ENCODE results near the gene FOXO1. TPM values are rescaled to one million over a fixed set of nuclear protein-coding genes. Genes with fewer than 3 reads are reported as not detected.

The FOXO1 gene
- total RNA-seq, 1 experiment from 2014 or later: 6.8 TPM

DNA sequence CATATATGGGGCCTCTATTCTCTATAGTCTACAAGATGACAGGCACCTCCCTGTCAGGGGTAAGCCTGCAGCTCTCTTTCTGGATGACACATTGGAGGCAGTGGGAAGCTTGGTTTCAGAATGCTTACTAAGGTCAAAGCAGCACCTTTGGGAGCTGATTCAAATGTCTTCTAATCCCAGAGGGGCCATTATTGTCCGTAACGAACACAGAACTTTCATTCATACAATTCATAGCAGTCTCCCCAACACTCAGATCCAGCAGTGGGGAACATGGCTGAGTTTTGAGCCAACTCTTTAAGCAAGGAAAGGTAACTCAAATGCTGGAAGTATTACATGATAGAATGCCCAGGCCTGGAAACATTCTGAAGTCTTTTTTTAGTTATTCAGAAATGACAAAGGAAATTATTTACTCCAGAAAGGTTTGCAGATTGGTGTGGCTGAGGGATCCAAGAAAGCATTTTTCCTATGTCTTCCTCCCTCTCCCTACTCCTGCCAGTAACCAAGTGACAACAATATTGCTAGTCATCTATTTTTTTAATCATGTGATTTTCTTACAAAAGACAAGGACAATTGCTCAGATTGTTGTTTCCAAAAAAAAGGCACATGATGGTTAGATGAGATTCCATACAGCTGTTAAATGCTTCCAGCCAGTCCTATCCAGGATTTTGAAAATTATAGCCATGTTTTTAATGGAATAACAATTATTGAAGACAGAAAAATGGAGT, 118.7 kb downstream of the FOXO1 start:
- DNase-seq (ENCODE audit: low read depth): no peak

DNA sequence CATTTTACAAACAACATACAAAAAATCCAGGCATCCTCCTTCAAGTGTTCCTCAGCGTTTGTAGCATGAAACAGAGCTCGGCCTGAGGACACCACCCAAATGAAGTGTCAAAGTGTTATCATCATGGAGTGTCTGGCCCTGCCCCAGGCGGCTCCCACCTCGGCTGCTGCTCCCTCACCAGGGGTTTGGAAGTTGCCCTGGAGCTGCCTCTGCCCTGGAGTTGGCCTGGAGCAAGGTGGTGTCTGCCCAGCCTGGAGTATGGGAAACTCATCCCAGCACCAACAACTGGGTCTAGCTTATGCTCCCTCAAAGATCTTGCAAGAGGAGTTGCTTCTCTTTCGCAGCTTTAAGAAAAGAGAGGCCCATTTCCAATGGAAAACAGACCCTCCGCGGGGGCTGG, 120.4 kb downstream of the FOXO1 start:
- no peak for DNase-seq (ENCODE audit: low read depth)

DNA sequence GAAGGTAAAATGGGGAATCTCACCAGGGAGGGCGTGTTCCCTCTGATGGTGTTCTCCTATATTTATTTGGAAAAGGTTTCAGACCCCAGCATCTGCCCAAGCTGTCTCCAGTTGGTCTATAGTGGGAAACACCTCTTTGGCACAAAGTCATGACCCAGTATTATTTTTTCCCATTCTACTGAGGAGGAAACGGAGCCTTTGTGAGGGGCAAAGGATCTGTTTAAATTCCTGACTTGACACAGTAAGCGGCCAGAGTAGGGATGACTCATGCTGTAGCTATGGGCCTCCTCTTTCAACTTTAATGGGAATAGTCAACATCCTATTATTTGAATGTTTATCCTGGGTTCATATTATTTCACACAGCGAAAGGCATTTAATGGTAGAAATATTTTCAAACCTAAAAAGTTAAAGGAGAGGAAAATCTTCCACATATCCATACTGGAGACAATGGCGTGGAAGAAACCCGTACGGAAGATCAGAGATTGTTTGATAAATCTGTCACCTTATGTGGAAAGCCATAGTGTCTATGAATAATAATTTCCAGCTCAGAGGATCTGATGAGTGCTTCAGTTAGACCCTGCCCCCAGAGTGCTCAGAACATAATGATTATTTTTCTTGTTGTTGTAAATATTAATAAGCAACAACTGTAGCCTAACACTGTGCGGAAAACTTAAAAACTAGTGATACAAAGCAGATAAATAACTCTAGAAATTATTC, 126.0 kb downstream of the FOXO1 start:
- peak; percentile 86 for DNase-seq (ENCODE audit: low read depth)

DNA sequence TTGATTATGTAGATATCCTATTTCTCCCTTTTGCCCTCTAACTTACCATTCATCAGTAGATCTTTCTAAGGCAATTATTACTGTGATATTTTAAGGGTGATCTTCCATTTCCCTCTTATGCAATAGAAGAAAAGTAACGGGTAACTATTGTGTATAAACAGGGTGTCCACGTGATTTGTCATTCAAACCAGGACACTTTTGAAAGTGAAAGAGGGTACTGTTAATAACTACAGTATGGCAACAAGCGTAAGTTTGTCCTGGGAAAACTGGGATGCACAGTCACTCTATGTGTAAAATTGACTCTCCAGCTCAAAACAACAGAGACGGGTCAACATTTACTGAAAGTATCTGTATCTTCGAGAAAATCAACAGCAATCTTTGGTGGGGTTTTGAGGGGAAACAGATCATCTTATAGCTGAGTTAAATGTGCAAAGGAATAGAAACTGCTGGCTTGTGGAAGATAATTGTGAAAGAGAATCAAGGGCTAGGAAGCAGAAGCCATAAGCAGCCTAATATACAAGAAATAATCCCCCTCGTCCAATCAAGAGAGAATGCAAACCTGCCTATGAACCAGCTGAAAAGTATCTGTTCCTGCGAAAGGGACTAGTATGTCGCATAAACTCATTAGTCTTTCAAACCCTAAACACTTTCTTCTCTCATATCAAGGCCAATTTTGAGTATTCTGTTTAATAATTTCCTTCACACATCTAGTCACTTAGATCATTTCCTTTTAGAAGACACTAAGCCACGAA, 126.7 kb downstream of the FOXO1 start:
- no peak for DNase-seq (ENCODE audit: low read depth)

DNA sequence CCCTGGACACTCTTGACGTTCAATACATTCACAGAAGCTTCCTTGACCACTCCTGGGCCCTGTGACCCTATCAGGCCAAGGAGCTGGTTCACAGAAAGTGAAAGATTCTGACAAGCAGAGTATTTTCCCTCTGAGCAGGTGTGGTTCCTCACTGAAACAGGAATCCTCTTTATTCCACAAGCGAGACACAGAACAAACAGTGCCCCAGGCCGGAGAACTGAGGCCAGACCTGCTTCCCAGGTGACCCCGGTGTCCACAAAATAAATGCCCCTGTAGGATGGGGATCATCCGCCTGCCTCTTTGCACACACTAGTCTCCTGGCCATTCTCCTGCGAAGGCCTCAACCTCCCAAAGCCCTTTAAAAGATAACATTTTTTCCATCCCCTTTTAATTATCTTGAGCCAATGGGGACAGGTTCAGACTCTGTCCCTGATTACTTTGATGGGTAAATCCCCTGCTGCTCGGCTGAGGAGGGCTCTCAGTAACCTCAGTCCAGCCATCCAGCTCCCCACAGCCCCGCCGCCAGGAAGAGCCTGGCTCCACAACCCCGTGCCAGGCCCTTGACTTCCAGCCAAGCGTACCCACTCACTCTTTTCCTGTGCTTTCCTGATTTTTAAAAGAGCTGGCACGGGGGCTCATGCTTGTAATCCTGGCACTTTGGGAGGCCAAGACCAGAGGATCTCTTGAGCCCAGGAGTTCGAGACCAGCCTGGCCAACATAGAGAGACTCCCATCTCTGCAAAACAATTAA, 129.1 kb downstream of the FOXO1 start:
- no peak for DNase-seq (ENCODE audit: low read depth)

DNA sequence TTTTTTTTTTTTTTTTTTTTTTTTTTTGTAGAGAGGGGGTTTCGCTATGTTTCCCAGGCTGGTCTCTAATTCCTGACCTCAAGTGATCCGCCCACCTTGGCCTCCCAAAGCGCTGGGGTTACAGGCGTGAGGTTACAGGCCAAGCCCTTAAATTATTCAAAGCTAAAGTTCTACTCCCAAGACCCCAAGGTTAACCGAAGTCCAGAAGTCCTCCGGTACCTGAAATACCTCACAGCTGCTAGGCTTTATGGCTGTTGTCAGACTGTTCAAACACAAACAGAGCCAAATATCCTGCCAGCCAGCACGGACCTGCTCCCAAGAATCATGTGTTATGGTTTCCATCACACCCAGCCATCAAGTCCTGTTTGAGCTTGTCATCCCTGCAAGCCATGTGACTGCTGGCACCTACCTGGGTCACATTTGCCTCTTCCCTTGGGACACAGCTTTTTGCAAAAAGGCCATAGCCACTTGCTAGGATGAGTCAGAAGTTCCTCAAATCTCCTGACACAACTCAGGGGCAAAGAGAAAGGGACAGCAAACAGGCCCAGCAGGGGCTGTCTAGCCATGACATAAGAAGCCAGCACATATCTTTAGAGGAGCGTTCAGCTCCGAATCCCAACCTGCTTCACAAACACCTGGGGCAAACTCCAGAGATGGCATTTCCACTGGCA, 129.9 kb downstream of the FOXO1 start:
- DNase-seq (ENCODE audit: low read depth): no peak

DNA sequence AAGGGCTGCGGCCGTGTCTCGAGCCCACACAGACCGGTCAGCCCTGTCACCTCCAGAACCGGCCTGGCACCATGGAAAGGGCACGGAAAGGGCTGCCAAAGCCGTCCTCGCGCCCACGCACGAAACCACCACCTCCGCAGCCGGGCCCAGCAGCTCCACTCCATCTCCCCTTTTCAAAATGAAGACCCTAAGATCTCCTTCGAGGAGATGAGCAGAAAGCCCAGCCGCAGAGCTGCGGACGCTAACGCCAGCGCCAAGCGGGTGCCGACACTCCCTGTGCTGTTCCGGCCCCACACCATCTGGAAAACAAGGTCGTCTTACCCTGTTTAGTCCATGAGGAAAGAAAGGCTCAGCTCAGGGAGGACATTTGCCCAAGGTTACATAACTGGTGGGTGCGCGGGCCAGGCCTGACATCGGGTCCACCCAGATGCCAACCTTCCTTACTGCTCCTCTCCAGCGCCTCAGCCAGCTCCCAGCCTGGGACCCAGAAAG, 131.1 kb downstream of the FOXO1 start:
- DNase-seq (ENCODE audit: low read depth): no peak

DNA sequence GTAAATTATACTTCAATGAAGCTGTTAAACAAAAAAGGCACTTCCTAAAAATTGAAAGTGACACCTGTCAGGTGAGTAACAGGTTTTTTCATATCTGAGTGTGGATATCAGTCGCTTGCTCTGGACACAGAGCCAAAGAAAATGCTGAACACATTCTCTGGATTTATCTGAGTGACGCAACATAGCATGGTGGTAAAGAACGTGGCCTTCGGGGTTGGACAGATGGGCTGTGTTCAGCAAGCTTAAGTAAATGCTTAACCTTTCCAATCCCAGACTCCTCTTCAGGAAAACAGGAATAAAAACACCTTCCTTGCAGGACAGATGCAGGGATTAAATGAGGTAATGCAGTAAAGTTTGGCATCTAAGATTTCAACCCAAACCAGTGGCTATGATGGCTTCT, 132.0 kb downstream of the FOXO1 start:
- DNase-seq (ENCODE audit: low read depth): no peak

DNA sequence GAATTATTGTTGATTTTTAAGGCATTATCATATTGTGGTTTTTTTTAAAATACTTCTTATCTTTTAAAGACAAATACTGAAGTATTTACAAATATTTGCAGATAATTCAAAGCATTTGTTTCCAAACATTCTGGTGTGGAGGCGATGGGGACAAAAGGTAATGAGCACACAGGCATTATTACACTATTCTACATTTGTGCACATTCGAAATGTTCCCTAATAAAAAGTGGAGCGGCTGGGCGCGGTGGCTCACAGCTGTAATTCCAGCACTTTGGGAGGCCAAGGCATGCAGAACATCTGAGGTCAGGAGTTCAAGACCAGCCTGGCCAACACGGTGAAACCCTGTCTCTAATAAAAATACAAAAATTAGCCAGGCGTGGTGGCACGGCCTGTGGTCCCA, 133.4 kb downstream of the FOXO1 start:
- DNase-seq (ENCODE audit: low read depth): no peak

DNA sequence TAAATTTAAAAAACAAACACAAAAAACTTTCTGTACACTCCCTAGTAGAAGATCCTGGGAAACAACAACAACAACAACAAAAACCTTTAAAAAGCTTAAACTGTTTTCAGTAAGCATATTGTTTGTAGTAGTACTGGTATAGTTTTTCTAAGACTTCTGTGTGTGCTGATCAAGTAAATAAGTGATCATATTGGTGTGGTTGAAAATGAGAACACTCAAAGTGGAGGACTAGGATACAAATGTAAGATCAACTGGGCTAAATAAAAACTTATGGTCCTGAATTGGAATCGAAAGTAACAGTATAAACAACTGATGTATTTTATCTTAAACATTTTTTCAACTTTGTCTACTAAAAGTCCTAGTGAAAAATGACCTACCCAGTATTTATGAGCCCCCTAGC, 135.5 kb downstream of the FOXO1 start:
- no peak for DNase-seq (ENCODE audit: low read depth)

DNA sequence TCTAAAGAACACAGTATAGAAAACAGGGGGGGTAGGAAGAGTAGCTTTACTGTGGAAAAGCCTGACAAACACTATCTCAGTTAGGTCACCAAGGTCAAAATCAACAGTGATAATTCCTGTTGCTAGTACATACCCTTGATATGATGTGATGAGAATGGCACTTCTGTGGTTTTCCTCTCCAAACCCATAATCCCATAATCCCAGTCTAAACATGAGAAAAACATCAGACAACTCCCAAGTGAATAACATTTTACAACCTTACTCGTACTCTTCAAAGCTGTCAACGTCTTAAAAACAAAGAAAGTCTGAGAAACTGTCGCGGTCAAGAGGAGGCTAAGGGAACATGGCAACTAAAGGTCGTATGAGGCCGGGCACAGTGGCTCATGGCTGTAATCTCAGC, 137.6 kb downstream of the FOXO1 start:
- peak; percentile 45 for DNase-seq (ENCODE audit: low read depth)

DNA sequence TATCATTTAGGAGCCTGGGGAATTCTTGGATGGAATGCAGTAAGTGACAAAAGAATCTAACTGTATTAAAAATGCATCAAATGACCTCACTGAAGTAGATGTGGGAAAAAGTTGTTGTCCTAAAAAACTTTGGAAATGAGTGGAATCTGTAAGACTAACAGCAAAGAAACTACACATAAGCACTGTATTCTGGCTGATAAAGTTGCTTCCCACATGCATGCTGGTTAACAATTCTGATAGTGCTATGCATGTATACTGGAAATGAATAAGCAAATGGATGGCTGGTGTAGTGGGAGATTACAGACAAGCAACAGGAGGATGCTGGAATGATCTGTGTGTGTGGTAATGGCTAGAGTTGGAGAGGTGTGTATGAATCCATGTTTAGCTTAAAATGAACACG, 138.5 kb downstream of the FOXO1 start:
- DNase-seq (ENCODE audit: low read depth): no peak

DNA sequence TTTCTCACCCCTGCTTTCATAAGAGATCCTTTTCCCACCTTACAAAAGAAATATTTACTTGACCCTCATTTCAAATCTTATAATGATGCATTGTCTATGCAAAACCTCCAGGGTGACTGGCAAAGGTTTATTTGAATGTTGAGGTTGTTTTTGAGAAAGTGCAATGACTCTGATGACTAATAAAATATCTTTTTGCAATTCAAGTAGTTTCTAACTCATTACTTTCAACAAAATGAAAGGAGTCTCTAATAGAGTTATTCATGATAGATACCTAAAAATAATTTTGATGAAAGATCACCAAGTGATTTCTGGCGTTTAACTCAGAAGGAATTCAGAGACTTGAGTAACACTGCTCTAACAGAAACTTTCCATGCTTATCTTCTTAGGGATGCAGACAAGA, 144.2 kb downstream of the FOXO1 start:
- no peak for DNase-seq (ENCODE audit: low read depth)

DNA sequence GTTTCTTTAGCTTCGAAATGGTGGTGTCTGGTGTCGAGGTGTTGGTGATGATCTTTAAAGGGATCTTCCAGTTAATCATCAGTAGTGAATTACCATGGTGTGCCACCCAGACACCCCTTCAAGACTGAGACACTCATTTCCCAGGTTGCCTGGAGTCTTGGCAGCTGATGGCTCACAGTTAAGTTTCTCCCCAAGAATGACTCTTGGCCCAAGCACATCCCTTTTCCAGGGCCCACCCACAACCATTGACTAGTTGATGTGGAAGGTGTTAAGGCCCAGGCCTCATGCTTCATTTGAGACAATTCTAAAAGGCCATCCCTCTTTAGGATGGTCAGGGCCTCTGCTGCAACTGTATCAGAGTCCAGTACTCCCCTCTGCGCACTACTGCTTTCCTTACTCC, 145.5 kb downstream of the FOXO1 start:
- DNase-seq (ENCODE audit: low read depth): no peak

DNA sequence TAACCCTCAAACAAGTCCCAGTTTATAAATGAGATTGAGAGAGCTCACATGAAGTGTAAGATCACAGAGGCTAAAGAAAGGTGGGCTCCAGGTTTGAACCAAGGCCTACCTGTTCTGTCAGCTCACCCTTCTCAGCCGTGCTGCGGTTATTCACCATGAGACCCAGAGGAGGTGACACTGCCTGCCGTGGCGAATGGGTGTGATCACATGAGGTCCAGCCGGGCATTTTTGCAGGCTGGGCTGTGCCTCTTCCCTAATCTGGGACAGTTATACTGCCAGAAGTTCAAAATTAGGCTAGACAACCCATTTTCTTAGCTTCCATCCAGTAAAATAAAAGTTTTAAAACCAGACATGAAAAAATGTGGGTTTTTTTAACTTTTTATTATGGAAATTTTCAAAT, 146.8 kb downstream of the FOXO1 start:
- DNase-seq (ENCODE audit: low read depth): no peak

DNA sequence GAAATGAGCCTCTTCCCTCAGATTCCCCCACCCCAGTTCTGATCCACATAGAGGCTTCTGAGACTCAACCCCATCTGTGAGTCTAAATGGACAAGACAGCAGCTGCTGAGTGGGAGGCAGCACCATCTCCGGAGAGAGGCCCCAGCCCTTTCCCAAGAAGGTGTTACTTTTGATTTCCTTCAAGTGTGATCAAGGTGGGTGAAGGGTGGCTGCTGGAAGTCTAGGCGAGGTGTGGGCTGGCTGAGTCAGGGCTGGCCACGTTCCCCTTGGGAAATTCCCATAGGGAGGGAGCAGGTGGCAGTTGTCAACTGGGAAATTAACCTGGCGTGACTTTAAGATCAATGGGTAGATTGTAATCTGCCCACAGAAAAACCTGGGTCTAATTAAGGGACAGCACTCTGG, 148.0 kb downstream of the FOXO1 start:
- peak; percentile 41 for DNase-seq (ENCODE audit: low read depth)

DNA sequence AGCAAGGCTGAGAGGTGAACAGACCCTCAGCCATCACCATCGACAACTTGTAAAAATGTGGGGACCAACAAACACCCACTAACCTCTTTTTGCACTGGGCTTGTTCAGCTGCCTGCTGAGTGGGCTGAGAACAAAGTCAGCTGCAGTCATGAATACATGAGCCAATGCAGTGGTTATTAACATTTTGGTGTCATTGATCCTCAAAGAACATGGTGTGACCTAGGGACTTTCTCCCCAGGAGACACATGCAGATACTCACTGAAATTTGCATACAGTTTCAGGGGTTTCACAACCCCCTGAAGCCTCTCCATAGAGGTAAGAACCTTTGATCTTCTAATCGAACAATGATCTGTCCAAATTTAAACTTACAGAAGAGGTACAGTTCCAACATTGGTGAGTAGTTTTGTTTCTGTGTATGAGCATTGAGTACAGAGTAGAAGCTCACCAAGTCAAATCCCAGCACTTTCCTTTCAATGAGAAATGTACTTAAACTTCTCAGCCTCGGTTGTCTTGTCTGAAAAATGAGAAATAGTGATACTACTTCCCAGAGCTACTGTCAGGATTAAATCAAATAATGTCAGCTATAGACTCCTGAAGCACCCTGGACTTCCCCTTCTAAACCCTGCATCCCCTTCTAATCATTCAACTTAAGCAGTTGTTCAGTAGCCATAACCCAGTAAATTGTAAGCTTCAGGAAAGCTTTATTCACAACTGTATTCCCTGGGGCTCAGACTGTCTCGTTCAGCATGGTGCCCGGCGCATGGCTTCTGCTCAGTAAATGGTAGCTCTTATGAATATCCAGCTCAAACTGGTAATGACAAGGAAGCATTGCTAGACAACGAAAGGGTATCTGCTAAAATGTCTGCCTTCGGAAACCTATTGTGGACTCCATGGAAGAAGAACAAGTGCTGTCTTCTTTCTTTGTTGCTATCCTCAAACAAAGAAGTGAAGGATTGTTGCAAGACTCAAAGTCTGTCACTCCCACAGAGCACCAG, 148.7 kb downstream of the FOXO1 start:
- no peak for DNase-seq (ENCODE audit: low read depth)

DNA sequence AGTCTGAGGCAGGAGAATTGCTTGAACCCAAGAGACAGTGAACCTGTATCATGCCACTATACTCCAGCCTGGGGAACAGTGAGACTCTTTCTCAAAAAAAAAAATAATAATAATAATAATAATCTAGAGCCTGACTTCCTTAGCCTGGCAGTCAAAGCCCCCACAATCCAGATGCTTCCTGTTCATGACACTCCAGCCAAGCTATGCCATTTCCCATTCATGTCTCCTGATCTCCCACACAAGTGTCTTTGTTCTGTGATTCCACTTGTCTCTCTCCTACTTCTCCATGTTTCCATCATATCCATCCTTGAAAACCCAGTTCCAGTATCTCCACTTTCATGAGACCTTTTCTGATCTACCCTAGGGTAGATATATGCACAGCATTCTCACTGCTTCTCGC, 150.7 kb downstream of the FOXO1 start:
- no peak for DNase-seq (ENCODE audit: low read depth)

DNA sequence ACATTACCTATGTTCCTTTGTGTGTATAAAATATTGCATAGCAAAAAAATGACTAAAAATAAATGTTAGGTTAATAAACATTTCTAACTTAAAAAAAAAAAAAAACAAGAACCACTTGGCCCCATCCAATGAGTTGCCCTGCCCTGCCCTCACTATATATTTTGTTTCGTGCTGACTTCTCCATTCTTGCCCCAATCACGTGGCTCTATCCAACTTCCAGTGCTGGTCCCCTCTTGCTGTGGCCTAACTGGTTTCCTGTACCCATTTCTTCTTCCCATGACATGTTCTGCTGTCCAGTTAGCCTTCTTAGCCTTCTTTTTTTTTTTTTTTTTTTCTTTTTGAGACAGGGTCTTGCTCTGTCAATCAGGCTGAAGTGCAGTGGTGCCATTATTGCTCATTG, 151.6 kb downstream of the FOXO1 start:
- DNase-seq (ENCODE audit: low read depth): no peak

DNA sequence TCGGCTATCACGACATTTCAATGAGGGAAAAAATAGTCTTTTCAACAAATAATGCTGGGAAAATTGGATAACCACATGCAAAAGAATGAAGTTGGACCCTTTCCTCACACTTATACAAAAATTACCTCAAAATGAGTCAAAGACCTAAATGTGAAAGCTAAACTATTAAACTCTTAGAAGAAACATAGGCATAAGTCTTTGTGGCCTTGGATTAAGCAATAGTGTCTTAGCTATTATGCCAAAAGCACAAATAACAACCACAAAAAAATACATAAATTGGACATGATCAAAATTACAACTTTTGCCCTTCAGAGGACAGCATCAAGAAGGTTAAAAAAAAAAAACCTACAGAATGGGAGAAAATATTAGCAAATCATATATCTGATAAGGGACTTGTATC, 156.6 kb downstream of the FOXO1 start:
- no peak for DNase-seq (ENCODE audit: low read depth)
